T follicular helper cell (primary cell): ENCODE results near the gene PPP2R5A.

Source experiments
- DNase-seq: peaks from one replicate; pipeline ENCODE4 v3.0.0-alpha.2; 2020; ENCODE audit warnings: low read depth
- total RNA-seq, 2 experiments: gene quantifications; one replicate each; lab custom pipeline; 2026; lab: John Stamatoyannopoulos, UW

PPP2R5A gene
- 96.1 to 125 reads per million in 2 experiments for total RNA-seq

- peak; percentile 98 for DNase-seq
These were observed at the start of gene PPP2R5A for GRCh38 chr1:212284744-212285684. TSS of gene PPP2R5A (plus strand) at chr1:212285410. CDS start at chr1:212286111, 701 bp downstream.

GRCh38 chr1:212235857-212236256, 49.4 kb upstream of the PPP2R5A start:
- DNase-seq: no peak

- no peak for DNase-seq
These were observed 48.5 kb upstream of the PPP2R5A start for GRCh38 chr1:212236664-212237220.

- DNase-seq: no peak
These were observed 47.6 kb upstream of the PPP2R5A start for GRCh38 chr1:212237651-212238050.

GRCh38 chr1:212238552-212238951, 46.7 kb upstream of the PPP2R5A start:
- DNase-seq: no peak

GRCh38 chr1:212241501-212241900, 43.7 kb upstream of the PPP2R5A start:
- no peak for DNase-seq

GRCh38 chr1:212241957-212242287, 43.3 kb upstream of the PPP2R5A start:
- no peak for DNase-seq

- DNase-seq: no peak
These were observed 42.8 kb upstream of the PPP2R5A start for GRCh38 chr1:212242288-212242984.

- no peak for DNase-seq
These were observed 42.3 kb upstream of the PPP2R5A start for GRCh38 chr1:212242985-212243308.

GRCh38 chr1:212244441-212244840, 40.8 kb upstream of the PPP2R5A start:
- no peak for DNase-seq

GRCh38 chr1:212247179-212247721, 38.0 kb upstream of the PPP2R5A start:
- no peak for DNase-seq

- DNase-seq: no peak
These were observed 37.2 kb upstream of the PPP2R5A start for GRCh38 chr1:212247988-212248387.

GRCh38 chr1:212254853-212255363, 30.3 kb upstream of the PPP2R5A start:
- no peak for DNase-seq

GRCh38 chr1:212255705-212256307, 29.4 kb upstream of the PPP2R5A start:
- DNase-seq: no peak

GRCh38 chr1:212256369-212256768, 28.8 kb upstream of the PPP2R5A start:
- no peak for DNase-seq

- no peak for DNase-seq
These were observed 28.1 kb upstream of the PPP2R5A start for GRCh38 chr1:212257157-212257556.

GRCh38 chr1:212259693-212260480, 25.3 kb upstream of the PPP2R5A start:
- DNase-seq: no peak

- DNase-seq: no peak
These were observed 24.5 kb upstream of the PPP2R5A start for GRCh38 chr1:212260557-212261355.

- no peak for DNase-seq
These were observed 23.8 kb upstream of the PPP2R5A start for GRCh38 chr1:212261361-212261929.

GRCh38 chr1:212267017-212267416, 18.2 kb upstream of the PPP2R5A start:
- no peak for DNase-seq
